H9 (cell line): ENCODE measurements around the gene KCNG2. TPM values are rescaled to one million over a fixed set of nuclear protein-coding genes. Genes with fewer than 3 reads are reported as not detected.
A peak's percentile ranks its signal among the peaks of the same experiment; 100 is the strongest.

Source experiments
- DNase-seq: peaks from one replicate; pipeline ENCODE4 v3.0.0-alpha.2; 2017
- H2AFZ ChIP-seq: one replicate; pipeline ENCODE4 v1.6.1; 2013; ENCODE audit warnings: mild to moderate bottlenecking, low read length, control low read depth, moderate library complexity
- H2AK5ac ChIP-seq: 2 replicates; pipeline ENCODE4 v1.6.1; 2013; ENCODE audit warnings: low read length, control low read depth, mixed read lengths; ENCODE audit not compliant: insufficient read length
- H2BK120ac ChIP-seq: one replicate; pipeline ENCODE4 v1.6.1; 2013; ENCODE audit warnings: low read depth, mild to moderate bottlenecking, low read length, control low read depth, inconsistent platforms; ENCODE audit not compliant: poor library complexity, severe bottlenecking
- H2BK12ac ChIP-seq: 2 replicates; pipeline ENCODE4 v1.6.1; 2013; ENCODE audit warnings: low read length, control low read depth, mixed read lengths, low read depth; ENCODE audit not compliant: insufficient read length
- H2BK15ac ChIP-seq: 2 replicates; pipeline ENCODE4 v1.6.1; 2013; ENCODE audit warnings: low read depth, low read length, control low read depth
- H2BK20ac ChIP-seq: one replicate; pipeline ENCODE4 v1.6.1; 2013; ENCODE audit warnings: low read depth, mild to moderate bottlenecking, low read length, control low read depth, inconsistent platforms; ENCODE audit not compliant: poor library complexity, severe bottlenecking
- H2BK5ac ChIP-seq: 2 replicates; pipeline ENCODE4 v1.6.1; 2013; ENCODE audit warnings: low read length, control low read depth, mixed read lengths; ENCODE audit not compliant: insufficient read length
- H3K14ac ChIP-seq: 2 replicates; pipeline ENCODE4 v1.6.1; 2013; ENCODE audit warnings: low read length, control low read depth; ENCODE audit not compliant: insufficient read depth
- H3K18ac ChIP-seq: 2 replicates; pipeline ENCODE4 v1.6.1; 2013; ENCODE audit warnings: low read depth, mild to moderate bottlenecking, mixed read lengths, low read length, control low read depth; ENCODE audit not compliant: insufficient read length
- H3K23ac ChIP-seq: 2 replicates; pipeline ENCODE4 v1.6.1; 2013; ENCODE audit warnings: low read length, control low read depth, mixed read lengths, low read depth; ENCODE audit not compliant: insufficient read length
- H3K23me2 ChIP-seq: 2 replicates; pipeline ENCODE4 v1.6.1; 2013; ENCODE audit warnings: low read depth, mild to moderate bottlenecking, mixed read lengths, low read length, control low read depth; ENCODE audit not compliant: insufficient read length, poor library complexity, severe bottlenecking
- H3K27ac ChIP-seq: 2 replicates; pipeline ENCODE4 v1.5.1; 2013; ENCODE audit warnings: low read length, control low read depth, mixed read lengths, low read depth; ENCODE audit not compliant: insufficient read length
- H3K27me3 ChIP-seq: 2 replicates; pipeline ENCODE4 v1.6.1; 2013; ENCODE audit warnings: low read length, control low read depth, inconsistent platforms; ENCODE audit not compliant: insufficient read depth
- H3K4ac ChIP-seq: 2 replicates; pipeline ENCODE4 v1.6.1; 2013; ENCODE audit warnings: low read depth, mild to moderate bottlenecking, control low read depth, inconsistent platforms, low read length, moderate library complexity
- H3K4me1 ChIP-seq: 2 replicates; pipeline ENCODE4 v1.6.1; 2013; ENCODE audit warnings: low read length, control low read depth, inconsistent platforms; ENCODE audit not compliant: insufficient read depth
- H3K4me2 ChIP-seq: 2 replicates; pipeline ENCODE4 v1.6.1; 2013; ENCODE audit warnings: low read length, control low read depth, mixed read lengths; ENCODE audit not compliant: insufficient read length, insufficient read depth
- H3K56ac ChIP-seq: 2 replicates; pipeline ENCODE4 v1.6.1; 2013; ENCODE audit warnings: low read depth, mild to moderate bottlenecking, mixed read lengths, low read length, control low read depth; ENCODE audit not compliant: insufficient read length
- H3K79me1 ChIP-seq: 2 replicates; pipeline ENCODE4 v1.6.1; 2013; ENCODE audit warnings: low read depth, mild to moderate bottlenecking, moderate library complexity, low read length, control low read depth, inconsistent platforms; ENCODE audit not compliant: insufficient read depth, poor library complexity, severe bottlenecking
- H3K79me2 ChIP-seq: 2 replicates; pipeline ENCODE4 v1.6.1; 2013; ENCODE audit warnings: low read length, control low read depth, inconsistent platforms; ENCODE audit not compliant: insufficient read depth
- H3K9ac ChIP-seq: 2 replicates; pipeline ENCODE4 v1.6.1; 2013; ENCODE audit warnings: low read length, control low read depth, mixed read lengths; ENCODE audit not compliant: insufficient read length; ENCODE audit errors: extremely low read depth
- H3K9me3 ChIP-seq: one replicate; pipeline ENCODE4 v1.6.1; 2013; ENCODE audit warnings: low read depth, low read length, inconsistent platforms; ENCODE audit not compliant: control insufficient read depth
- H3T11ph ChIP-seq: one replicate; pipeline ENCODE4 v1.6.1; 2013; ENCODE audit warnings: mild to moderate bottlenecking, low read length, control low read depth, inconsistent platforms
- H4K20me1 ChIP-seq: one replicate; pipeline ENCODE4 v1.6.1; 2013; ENCODE audit not compliant: control insufficient read depth, insufficient read length, insufficient read depth
- H4K5ac ChIP-seq: 2 replicates; pipeline ENCODE4 v1.6.1; 2013; ENCODE audit warnings: low read depth, mild to moderate bottlenecking, mixed read lengths, low read length, control low read depth; ENCODE audit not compliant: insufficient read length
- H4K8ac ChIP-seq: replicated peaks from 2 replicates; pipeline ENCODE4 v1.6.1; 2013; ENCODE audit warnings: low read length, control low read depth, mixed read lengths, low read depth; ENCODE audit not compliant: insufficient read length
- H4K91ac ChIP-seq: 2 replicates; pipeline ENCODE4 v1.6.1; 2013; ENCODE audit warnings: low read depth, mild to moderate bottlenecking, moderate library complexity, mixed read lengths, low read length, control low read depth; ENCODE audit not compliant: insufficient read length
- H3K27ac Mint-ChIP-seq, 3 experiments: 2 replicates in 2 of 3; 3 replicates in 1 of 3; pipeline ENCODE4 v1.8.0; 2020 to 2021; ENCODE audit warnings: mixed read lengths in 3 of 3, mild to moderate bottlenecking in 1 of 3, moderate library complexity in 1 of 3
- H3K27me3 Mint-ChIP-seq: 2 replicates; pipeline ENCODE4 v1.8.0; 2021; ENCODE audit warnings: low read depth, mild to moderate bottlenecking, moderate library complexity, mixed read lengths
- H3K36me3 Mint-ChIP-seq, 3 experiments: 2 replicates in 2 of 3; 3 replicates in 1 of 3; pipeline ENCODE4 v1.8.0; 2020 to 2021; ENCODE audit warnings: low read depth in 3 of 3, mixed read lengths in 3 of 3; ENCODE audit not compliant: insufficient read depth in 1 of 3
- H3K4me1 Mint-ChIP-seq, 2 experiments: 2 replicates each; pipeline ENCODE4 v1.8.0; 2020; ENCODE audit warnings: mixed read lengths in 2 of 2
- H3K4me3 Mint-ChIP-seq, 2 experiments: 2 replicates in 1 of 2; 3 replicates in 1 of 2; pipeline ENCODE4 v1.8.0; 2020 to 2021; ENCODE audit warnings: mild to moderate bottlenecking in 2 of 2, mixed read lengths in 2 of 2, moderate library complexity in 1 of 2
- H3K9me3 Mint-ChIP-seq, 2 experiments: 2 replicates in 1 of 2; 3 replicates in 1 of 2; pipeline ENCODE4 v1.8.0; 2020; ENCODE audit warnings: mild to moderate bottlenecking in 2 of 2, mixed read lengths in 2 of 2, moderate library complexity in 1 of 2
- CTCF ChIP-seq: fragments of 200-600 bp; sonication (generic); conservative IDR thresholded peaks from 3 replicates; pipeline ENCODE4 v1.8.0; 2021; ENCODE audit warnings: antibody characterized with exemption, mild to moderate bottlenecking
- whole genome bisulfite sequencing: extraction: QIAGEN DNeasy Blood & Tissue Kit; methylation state at CpG from one replicate; pipeline ENCODE4 v1.1.7; 2013; ENCODE audit warnings: missing lambda C conversion rate, low lambda C conversion rate, mixed read lengths; ENCODE audit not compliant: insufficient read length; ENCODE audit errors: extremely low coverage; 5-methylcytosine and 5-hydroxymethylcytosine counted together
- total RNA-seq: library from RNA; stranded (reverse); gene quantifications from 2 replicates; pipeline ENCODE4 v1.2.1, GENCODE V29; 2021

The KCNG2 gene
- total RNA-seq, 1 experiment from 2014 or later = 0.15 TPM

DNA sequence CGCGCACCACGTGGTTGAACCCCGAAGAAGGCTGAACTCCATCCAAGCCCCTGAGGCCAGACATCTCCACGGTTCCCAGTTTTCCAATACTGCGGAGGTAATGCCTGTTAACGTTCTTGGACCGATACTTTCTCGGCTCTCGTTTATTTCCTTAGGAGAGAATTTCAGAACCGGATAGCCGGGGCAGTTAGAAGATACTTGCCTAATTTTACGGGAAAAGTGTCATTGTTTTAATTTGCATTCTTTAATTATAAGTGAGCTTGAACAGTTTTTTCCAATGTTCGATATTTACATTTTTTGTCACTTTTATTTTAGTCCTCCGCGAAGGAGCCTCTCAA is 10.2 kb upstream of the KCNG2 start:
- Histone ChIP-seq H2BK12ac (no peak overlapping the region), H2AK5ac (no peak overlapping the region), H2BK120ac (no peak overlapping the region), H3K18ac (no peak overlapping the region), H3T11ph (no peak overlapping the region), H2AFZ (no peak overlapping the region), H4K8ac (no peak overlapping the region), H3K9ac (no peak overlapping the region), H3K27ac (no peak overlapping the region), H3K4me2 (no peak overlapping the region), H4K91ac (no peak overlapping the region), H4K20me1 (peaks cover 2% of the 10 kb centered on the region), H3K4ac (no peak overlapping the region), H3K79me2 (no peaks in the 10 kb centered on the region), H2BK5ac (no peak overlapping the region), H3K23me2 (no peaks in the 10 kb centered on the region), H3K79me1 (no peaks in the 10 kb centered on the region), H3K9me3 (no peaks in the 10 kb centered on the region), H3K4me1 (no peaks in the 10 kb centered on the region), H3K14ac (no peak overlapping the region), H2BK15ac (no peak overlapping the region), H2BK20ac (no peak overlapping the region), H4K5ac (no peak overlapping the region), H3K23ac (no peak overlapping the region), H3K56ac (no peak overlapping the region), H3K27me3 (peaks cover 19% of the 10 kb centered on the region; the same call in 1 of the 2 replicates)
- Mint-ChIP-seq H3K4me1 (no peaks in the 10 kb centered on the region; a peak in 1 of 4 replicates), H3K4me3 (peak overlapping the region in 1 of 2 experiments; percentile 75; a peak in 4 of 5 replicates), H3K27ac (no peak overlapping the region), H3K36me3 (no peaks in the 10 kb centered on the region), H3K27me3 (peaks cover 82% of the 10 kb centered on the region), H3K9me3 (peaks cover 2 to 5% of the 10 kb centered on the region in 2 experiments; a peak in 2 of 5 replicates)
- TF ChIP-seq CTCF = no peak
- DNase-seq = no peak
- no CpG with 5 or more reads among the region's 16 CpGs for WGBS
